Activated naive CD4-positive, alpha-beta T cell treated with anti-CD3 and anti-CD28 coated beads, Interleukin-2, amount 50 U/mL, for 72 hours (primary cell): Measurements from ENCODE around the gene CDYL2. TPM values are rescaled to one million over a fixed set of nuclear protein-coding genes. Genes with fewer than 3 reads are reported as not detected.

Experiments used
- ATAC-seq, 2 donors: fragments of 150-1000 bp; cut with Tn5 transposase; 2 replicates each; pipeline ENCODE4 v1.10.0; 2021; ENCODE audit warnings: mild to moderate bottlenecking in 2 of 2, moderate library complexity in 2 of 2
- DNase-seq, 2 donors: peaks; one replicate each; pipeline ENCODE4 v3.0.0; 2021 to 2022; ENCODE audit warnings: low spot score in 2 of 2
- H3K27ac Mint-ChIP-seq, 2 donors: one replicate each; pipeline ENCODE4 v1.8.0; 2022; ENCODE audit warnings: mild to moderate bottlenecking in 2 of 2, mixed read lengths in 2 of 2
- H3K36me3 Mint-ChIP-seq, 2 donors: one replicate each; pipeline ENCODE4 v1.8.0; 2022; ENCODE audit warnings: mixed read lengths in 2 of 2
- H3K9me3 Mint-ChIP-seq, 2 donors: one replicate each; pipeline ENCODE4 v1.8.0; 2022; ENCODE audit warnings: mixed read lengths in 2 of 2
- total RNA-seq, 2 donors: library from RNA; stranded (reverse); gene quantifications; one replicate each; pipeline ENCODE4 v1.2.3, GENCODE V29; 2022

CDYL2 gene
- total RNA-seq, 2 donors from 2014 or later = 10.8 to 42.4 TPM

DNA sequence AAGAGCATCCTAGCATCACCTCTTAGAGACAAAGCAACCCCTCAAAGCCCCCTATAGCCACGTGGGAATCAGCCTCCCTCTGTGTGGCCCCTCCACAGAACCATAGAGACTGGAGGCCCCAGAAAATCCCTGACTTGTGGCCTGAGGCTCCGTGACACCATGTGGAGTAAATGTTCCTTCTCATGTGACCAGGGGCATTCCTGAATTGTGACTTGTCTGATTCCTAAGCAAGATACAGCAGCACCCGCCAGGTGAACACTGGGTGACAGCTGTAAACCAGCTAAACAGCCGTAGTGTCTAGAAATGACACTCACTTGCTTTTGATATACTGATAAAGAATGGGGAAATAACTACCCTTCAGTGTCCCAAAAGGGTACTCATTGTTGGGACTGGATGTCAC lies 184.6 kb downstream of the CDYL2 start:
- no peak overlapping the region for H3K27ac Mint-ChIP-seq
- DNase-seq = no peak
- H3K36me3 Mint-ChIP-seq = peaks cover 8 to 12% of the 10 kb centered on the region in 2 donors
- peaks cover 5 to 6% of the 10 kb centered on the region in 2 donors for H3K9me3 Mint-ChIP-seq
- ATAC-seq = no peak

DNA sequence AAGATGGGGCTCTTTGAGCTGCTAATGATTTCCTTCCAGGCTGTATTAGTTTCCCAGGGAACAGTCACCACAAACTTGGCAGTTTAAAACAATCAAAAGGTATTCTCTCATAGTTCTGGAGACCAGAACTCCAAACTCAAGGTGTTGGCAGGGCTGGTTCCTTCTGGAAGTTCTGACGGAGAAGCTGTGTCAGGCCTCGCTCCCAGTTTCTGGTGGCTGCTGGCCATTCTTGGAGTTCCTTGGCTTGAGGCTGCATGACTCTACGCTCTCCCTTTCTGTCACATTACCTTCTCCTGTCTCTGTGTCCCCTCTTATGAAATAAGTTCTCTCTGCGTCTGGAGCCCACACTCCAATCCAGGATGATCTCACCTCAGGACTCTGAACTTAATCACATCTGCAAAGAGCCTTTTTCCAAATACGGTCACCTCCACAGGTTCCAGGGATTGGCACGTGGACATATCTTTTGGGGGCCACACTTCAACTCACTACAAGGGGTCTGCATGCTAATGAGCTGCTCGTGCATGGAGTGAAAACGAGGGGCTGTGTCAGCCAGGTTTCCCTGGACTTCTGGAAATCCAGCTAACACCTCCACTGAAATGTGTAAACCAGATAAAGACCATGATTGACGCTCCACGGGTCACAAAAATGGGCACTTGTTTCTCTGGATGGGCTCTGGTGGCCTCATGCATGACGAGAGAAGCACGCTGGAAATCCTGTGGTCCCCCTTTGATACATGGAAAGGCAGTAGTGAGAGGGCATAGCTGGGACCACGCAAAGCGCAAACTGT lies 185.3 kb downstream of the CDYL2 start:
- ATAC-seq = no peak

DNA sequence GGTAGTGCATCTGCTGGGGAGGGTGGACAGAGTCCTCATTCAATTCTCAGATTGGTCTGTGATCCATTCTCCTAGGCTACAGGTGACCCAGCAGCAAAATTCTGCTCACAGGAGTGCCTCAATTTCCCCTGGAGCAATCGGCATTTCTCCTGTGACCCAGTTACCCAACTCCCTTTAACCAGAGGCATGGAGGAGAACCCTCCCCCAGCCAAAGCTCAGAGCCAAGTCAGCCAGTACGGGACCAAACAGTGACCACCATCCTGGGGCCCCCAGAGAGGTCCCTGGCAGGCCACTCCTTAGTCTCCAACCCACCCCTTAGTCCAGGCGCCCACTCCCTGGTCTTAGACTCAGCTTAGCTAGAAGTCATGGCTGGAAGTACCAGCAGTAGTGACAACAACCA lies 188.0 kb downstream of the CDYL2 start:
- no peak for DNase-seq
- H3K36me3 Mint-ChIP-seq = peaks cover 0 to 6% of the 10 kb centered on the region in 2 donors
- no peak overlapping the region for H3K27ac Mint-ChIP-seq
- peaks cover 0 to 6% of the 10 kb centered on the region in 2 donors for H3K9me3 Mint-ChIP-seq
- no peak for ATAC-seq

More for the DNA sequence above, 185.3 kb downstream of the CDYL2 start:
- Mint-ChIP-seq H3K27ac (no peak overlapping the region), H3K9me3 (peaks cover 0 to 2% of the 10 kb centered on the region in 2 donors), H3K36me3 (peaks cover 0 to 6% of the 10 kb centered on the region in 2 donors)
- no peak for DNase-seq

DNA sequence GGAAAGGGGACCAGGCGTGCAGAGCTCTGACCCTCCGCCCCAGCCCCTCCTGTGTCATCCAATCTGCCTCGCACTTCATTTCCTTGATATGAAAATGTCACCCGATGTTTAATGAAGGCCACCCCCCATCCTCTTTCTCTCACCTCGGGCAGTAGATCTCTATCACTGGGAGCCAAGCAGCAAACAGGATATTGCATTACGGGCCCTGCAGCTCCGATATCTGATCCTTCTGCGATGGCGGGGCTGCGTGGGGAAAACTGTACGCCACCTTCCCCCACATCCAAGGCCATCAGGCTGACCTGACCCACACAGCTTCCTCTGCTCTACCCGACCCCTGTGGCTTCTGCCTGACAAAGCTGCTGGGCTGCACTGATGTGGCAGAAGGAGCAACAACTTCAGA lies 188.7 kb downstream of the CDYL2 start:
- DNase-seq (no peak), ATAC-seq (no peak)
- Mint-ChIP-seq H3K36me3 (peaks cover 0 to 6% of the 10 kb centered on the region in 2 donors), H3K27ac (peak overlapping the region in 1 of 2 donors; percentile 65), H3K9me3 (peaks cover 0 to 6% of the 10 kb centered on the region in 2 donors)

DNA sequence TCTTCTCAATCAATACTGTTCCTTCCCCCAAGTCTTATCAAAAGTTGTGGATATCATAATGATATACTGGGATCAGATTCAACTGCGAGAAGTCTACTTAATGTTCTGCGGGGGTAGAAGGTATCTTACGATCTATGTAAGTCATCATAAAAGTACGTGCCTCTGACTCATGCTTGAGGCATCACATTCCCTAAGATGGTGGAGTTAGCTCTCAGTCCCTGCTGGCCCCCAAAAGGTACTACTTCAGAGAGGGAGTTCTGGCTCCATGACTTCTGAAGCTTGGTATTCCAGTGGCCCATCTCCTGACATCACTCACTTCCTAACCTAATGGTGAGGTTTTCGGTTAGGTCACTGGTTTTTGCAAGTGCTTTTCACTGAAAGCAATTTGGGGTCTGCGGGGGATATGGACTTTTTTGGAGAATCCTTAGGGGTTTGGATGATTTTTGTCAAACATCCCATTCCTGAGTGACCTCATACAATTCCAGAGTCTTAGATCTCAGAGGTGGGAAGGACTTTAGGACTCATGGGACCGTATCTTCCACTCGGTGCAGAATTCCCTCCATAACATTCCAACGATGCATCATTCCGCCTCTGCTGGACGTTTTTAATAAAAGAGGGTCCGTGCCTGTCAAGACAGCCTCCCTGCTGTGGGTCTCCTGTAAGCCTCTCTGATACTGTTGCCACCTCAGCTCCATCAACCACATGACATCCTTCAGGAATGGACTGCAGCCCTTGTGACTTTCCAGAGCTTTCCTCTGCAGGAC lies 189.3 kb downstream of the CDYL2 start:
- peaks cover 0 to 6% of the 10 kb centered on the region in 2 donors for H3K9me3 Mint-ChIP-seq
- no peak for ATAC-seq
- no peak for DNase-seq
- no peak overlapping the region for H3K27ac Mint-ChIP-seq
- H3K36me3 Mint-ChIP-seq = peaks cover 0 to 6% of the 10 kb centered on the region in 2 donors

DNA sequence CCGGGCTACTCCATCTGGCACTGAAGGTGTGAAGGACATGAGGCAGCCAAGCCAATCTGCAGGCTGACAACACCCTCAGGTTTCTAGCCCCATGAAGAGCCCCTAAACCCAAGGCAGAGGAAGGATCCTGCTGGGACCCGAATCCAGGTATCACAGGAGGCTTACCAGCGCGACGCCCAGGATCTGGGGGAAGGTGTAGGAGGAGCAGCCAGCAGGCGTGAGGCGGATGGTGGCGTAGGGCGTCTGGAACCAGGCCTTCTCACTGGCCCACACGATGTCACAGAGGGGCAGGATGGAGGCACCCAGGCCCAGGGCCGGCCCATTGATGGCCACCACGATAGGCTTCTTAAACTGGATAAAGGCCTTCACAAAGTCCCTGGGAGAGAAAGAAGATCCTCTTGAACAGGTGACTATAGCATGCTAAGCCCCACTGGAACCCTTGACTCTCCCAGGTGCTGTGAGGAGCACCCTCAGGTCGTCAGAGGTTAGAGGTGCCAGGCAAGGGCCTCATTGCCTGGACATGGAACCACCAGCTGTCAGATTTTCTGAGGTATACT lies 191.9 kb downstream of the CDYL2 start:
- DNase-seq (no peak), ATAC-seq (no peak)
- peak overlapping the region; percentile 30 to 48 for H3K27ac Mint-ChIP-seq
- peaks cover 0 to 14% of the 10 kb centered on the region in 2 donors for H3K36me3 Mint-ChIP-seq
- peaks cover 0 to 6% of the 10 kb centered on the region in 2 donors for H3K9me3 Mint-ChIP-seq

DNA sequence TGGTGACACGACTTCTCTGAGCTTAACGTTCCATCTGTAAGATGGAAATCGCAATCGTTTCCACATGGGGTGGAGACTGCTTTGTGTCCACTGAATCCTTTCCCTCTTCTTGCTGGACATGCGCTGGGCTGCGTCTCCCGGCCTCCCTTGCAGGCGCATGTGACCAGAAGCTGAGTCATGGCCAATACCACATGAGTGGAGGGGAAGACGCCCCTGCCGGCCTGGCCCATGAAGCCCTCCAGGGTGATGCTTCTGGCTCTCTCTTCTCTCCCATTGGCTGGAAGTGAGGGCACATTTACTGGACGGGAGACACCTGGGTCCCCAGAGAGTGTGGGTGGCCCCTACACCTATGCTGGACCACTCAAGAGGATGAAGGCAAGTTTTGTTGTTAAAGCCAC lies 192.5 kb downstream of the CDYL2 start:
- Mint-ChIP-seq H3K36me3 (peaks cover 4 to 20% of the 10 kb centered on the region in 2 donors), H3K9me3 (peaks cover 2 to 9% of the 10 kb centered on the region in 2 donors), H3K27ac (peak overlapping the region; percentile 30 to 48)
- DNase-seq = no peak
- no peak for ATAC-seq

DNA sequence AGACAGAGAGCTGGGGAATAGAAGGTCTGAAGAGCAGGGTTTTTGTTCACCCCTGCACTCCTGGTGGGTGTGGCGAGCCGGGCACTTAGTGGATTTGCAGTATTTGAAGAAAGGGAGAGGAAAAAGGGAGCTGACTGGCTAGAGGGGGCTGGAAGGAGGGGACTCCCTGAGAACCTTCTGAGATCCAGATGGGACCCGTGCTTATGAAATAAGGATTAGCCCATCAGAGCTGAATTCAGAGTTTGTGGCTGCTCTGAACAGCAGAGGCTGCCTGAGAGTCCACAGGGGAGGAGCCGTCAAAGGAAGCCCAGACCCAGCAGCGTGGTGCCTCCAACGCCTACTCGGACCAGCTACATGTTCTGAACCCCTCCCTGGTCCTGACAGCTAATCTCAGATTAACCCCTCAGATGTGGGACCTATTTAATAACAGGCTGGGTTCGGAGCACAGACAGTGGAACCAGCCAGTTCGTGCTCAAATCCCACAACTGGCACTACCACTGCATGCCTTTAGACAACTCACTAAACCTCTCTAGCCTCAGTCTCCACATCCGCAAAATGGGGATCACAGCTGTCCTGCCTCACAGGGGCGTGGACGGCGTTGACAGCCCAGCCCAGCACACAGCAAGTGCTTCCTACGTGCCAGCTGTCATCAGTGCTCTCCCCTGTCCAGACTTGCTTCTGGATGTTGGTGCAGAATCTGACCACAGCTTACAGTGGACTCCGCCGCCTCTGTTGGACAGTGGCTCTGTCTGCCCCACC lies 193.0 kb downstream of the CDYL2 start:
- no peak for ATAC-seq
- Mint-ChIP-seq H3K27ac (no peak overlapping the region), H3K36me3 (peaks cover 10 to 25% of the 10 kb centered on the region in 2 donors), H3K9me3 (peaks cover 8 to 15% of the 10 kb centered on the region in 2 donors)
- no peak for DNase-seq

DNA sequence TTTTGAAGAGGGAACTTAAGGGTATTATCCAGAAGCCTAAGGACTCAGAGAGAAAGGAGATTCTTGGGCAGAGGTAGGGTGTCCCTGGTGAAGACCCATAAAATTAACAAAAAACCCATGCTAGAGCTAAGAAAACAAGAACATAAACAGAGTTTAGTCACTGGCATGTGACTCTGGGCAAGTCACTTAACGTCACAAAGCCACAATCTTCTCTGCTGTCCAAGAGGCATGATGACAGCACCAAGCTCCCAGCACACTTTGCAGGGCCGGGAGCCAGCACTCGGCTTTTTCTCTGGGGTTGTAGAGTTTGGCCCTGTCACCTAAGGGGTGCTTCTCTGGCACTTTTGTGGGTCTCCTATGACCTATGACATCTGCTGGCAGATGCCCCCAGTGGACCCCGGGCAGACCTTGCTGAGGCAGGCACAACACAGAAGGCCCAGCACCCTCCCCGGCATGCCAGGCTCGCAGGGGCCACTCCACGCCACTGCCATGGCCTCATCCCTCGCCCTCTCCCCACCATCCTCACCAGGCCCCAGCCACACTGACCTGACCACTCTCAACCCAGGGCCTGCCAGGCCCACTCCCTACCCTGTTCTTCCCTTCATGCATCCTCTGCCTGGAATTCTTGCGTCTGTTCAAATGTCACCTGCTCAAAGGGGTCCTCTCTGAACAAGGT lies 193.8 kb downstream of the CDYL2 start:
- H3K9me3 Mint-ChIP-seq = peaks cover 10 to 16% of the 10 kb centered on the region in 2 donors
- H3K27ac Mint-ChIP-seq = peak overlapping the region in 1 of 2 donors; percentile 34
- DNase-seq (no peak), ATAC-seq (no peak)
- H3K36me3 Mint-ChIP-seq = peaks cover 11 to 33% of the 10 kb centered on the region in 2 donors

DNA sequence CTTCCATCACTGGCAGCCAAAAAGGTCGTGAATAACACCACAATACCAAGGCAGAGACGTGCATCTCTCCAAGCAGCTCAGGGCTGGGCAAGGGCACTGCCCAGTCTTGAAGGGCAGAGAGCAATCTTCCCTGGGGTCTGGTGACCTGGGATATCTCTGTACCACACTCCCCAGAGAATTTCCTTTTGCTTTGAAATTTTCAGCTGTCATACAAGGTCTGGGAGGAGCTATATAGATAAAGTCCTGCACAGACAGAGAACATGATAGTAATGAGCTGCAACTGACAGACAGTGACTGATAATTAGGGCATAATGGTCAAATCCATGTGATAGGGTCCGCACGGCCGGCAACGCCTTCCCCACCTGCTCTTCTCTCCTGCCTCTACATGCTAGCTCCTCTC lies 195.5 kb downstream of the CDYL2 start:
- Mint-ChIP-seq H3K27ac (no peak overlapping the region), H3K9me3 (peaks cover 10 to 13% of the 10 kb centered on the region in 2 donors), H3K36me3 (peaks cover 11 to 42% of the 10 kb centered on the region in 2 donors)
- DNase-seq (no peak), ATAC-seq (no peak)

DNA sequence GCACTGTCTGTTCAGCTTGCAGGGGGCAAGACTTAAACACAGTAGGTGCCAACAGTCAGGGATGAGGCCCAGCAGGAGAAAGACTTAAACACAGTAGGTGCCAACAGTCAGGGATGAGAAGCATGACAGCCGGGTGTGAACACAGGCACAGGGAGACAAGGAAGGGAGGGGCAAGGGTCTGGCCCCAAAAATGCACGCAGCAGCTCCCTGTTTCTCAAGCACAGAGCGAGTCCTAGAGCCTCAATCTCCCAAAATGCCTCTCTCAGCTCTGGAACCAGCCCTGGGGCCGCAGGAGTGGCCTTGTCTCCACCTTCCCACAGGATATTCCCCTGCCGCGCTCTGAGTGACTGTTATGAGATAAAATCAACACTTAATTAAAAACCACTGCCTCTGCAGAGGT lies 197.2 kb downstream of the CDYL2 start:
- H3K9me3 Mint-ChIP-seq = peaks cover 10% of the 10 kb centered on the region in 2 donors
- ATAC-seq (no peak), DNase-seq (no peak)
- peak overlapping the region in 1 of 2 donors; percentile 33 for H3K27ac Mint-ChIP-seq
- peaks cover 11 to 45% of the 10 kb centered on the region in 2 donors for H3K36me3 Mint-ChIP-seq

DNA sequence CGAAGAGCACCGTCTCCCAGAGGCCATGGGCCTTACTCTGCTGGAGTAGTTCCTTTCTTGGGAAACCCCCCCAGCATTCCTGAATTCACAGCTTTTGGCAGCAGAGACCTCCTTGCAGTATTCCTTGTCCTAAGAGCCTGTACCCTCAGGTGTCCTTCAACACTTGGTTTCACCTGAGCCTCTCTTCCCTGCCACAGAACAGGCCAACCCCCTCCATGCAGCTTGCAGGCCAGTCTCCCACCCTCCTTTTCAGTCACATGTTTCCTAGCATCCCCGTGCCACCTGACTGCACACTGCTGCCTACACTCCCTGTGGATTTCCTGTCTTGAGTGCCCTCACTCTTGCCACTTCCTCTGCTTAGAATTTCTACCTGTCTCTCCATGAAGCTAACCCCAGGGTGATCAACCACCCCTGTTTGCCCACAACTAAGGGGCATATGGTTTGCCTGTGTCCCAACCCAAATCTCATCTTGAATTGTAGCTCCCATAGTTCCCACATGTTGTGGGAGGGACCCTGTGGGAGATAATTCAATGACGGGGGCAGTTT lies 198.1 kb downstream of the CDYL2 start:
- Mint-ChIP-seq H3K27ac (peak overlapping the region; percentile 33 to 65), H3K9me3 (peaks cover 10% of the 10 kb centered on the region in 2 donors), H3K36me3 (peaks cover 11 to 45% of the 10 kb centered on the region in 2 donors)
- ATAC-seq (peak in 1 of 2 donors; percentile 34), DNase-seq (no peak)

DNA sequence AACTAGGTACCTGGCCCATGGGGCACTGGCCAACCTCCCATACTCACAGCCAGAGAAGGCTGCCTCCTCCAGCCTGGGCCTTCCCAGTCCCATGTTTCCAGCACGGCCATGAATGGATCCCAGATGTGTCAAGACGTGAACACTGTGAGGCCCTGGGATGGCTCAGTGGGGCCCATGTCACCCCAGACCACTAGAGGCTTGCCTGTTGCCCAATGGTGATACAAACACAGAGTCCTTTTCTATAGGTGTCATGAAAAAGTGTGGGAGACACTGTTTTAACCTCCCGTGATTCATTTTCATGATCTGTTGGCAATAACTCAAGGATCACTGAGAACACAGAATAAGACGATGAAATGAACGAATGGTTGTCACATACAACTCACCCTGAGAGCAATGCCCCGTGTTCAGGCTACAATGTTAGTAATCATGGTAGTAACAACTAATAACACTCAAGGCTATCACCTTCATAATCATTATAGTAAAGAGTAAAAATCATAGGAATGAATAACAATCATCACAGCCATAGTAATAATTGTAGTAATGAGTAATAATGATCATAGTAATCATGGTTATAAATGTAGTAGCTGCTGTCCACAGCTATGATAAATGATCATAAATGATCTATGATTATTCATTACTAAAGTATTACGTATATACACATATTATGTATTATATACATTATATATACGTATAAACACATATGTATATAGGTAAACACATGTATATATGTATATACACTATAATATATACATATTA lies 199.6 kb downstream of the CDYL2 start:
- H3K36me3 Mint-ChIP-seq = peaks cover 12 to 45% of the 10 kb centered on the region in 2 donors
- H3K27ac Mint-ChIP-seq = peak overlapping the region in 1 of 2 donors; percentile 55
- ATAC-seq (peak in 1 of 2 donors; percentile 89), DNase-seq (no peak)
- peaks cover 10% of the 10 kb centered on the region in 2 donors for H3K9me3 Mint-ChIP-seq

DNA sequence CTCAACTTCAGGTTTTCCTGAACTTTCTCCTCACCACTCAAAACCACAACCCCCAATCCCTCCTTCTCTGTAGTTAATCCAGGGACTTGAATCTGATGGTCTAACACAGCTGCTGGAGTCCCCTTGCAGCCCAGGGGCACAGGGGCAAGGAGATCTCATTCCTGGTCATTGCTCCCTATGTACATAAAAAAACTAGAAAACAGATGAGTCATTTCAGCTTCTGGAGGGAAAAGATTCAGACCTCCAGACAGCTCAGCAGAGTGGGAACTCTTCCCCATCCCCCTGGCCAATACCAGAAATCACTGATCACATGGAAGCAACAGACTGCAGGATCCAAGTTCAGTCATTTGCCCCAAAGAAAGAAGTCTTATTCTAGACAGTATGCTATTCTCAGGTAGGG lies 201.5 kb downstream of the CDYL2 start:
- peaks cover 10% of the 10 kb centered on the region in 2 donors for H3K9me3 Mint-ChIP-seq

DNA sequence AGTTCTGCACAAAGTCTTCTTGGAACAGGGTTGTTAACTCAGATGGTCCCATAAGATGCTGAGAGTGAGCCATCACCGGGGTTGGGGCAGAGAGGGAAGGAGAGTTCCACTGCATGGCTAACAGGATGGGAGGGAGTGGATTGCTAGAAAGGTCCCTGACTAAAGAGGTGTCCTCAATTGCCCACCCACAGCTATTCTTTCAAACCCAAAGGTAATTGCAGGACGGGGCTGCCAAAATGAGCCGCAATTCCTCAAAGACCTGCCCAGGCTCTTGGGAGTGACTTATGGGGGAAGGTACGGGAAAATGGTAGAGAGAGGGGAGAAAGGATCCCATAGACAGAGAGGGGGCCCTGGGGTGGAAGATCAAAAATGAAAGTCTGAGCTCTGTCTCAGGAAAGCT lies 203.2 kb downstream of the CDYL2 start:
- Mint-ChIP-seq H3K9me3 (peaks cover 9 to 10% of the 10 kb centered on the region in 2 donors), H3K27ac (no peak overlapping the region), H3K36me3 (peaks cover 14 to 26% of the 10 kb centered on the region in 2 donors)
- no peak for DNase-seq
- no peak for ATAC-seq

More for the DNA sequence above, 201.5 kb downstream of the CDYL2 start:
- no peak overlapping the region for H3K27ac Mint-ChIP-seq
- H3K36me3 Mint-ChIP-seq = peaks cover 14 to 35% of the 10 kb centered on the region in 2 donors
- DNase-seq (no peak), ATAC-seq (no peak)
